SJCRH30 (cell line): ENCODE measurements around the gene PRSS8. TPM values are rescaled to one million over a fixed set of nuclear protein-coding genes. Genes with fewer than 3 reads are reported as not detected.
A peak's percentile ranks its signal among the peaks of the same experiment; 100 is the strongest.
"Not testable (repeated sequence)": the region's sequence is repeated elsewhere in the genome, so short reads cannot be mapped to it uniquely, and the experiment has no call there.

Experiments
- DNase-seq, 2 experiments: peaks; one replicate each; pipeline ENCODE4 v3.0.0-alpha.2; 2015 to 2020
- H3K27ac ChIP-seq: fragments of 250-450 bp; sonication (Bioruptor Pico); 2 replicates; pipeline ENCODE4 v1.5.1; 2020; ENCODE audit warnings: mild to moderate bottlenecking, moderate library complexity
- H3K27me3 ChIP-seq: fragments of 250-450 bp; sonication (Bioruptor Pico); 2 replicates; pipeline ENCODE4 v1.5.1; 2020; ENCODE audit warnings: mild to moderate bottlenecking, moderate library complexity
- H3K36me3 ChIP-seq: fragments of 250-450 bp; sonication (Bioruptor Pico); 2 replicates; pipeline ENCODE4 v1.5.1; 2020; ENCODE audit warnings: mild to moderate bottlenecking, moderate library complexity
- H3K4me1 ChIP-seq: fragments of 250-450 bp; sonication (Bioruptor Pico); 2 replicates; pipeline ENCODE4 v1.5.1; 2020; ENCODE audit warnings: mild to moderate bottlenecking, moderate library complexity
- H3K4me3 ChIP-seq: fragments of 250-450 bp; sonication (Bioruptor Pico); 2 replicates; pipeline ENCODE4 v1.5.1; 2020; ENCODE audit warnings: mild to moderate bottlenecking, moderate library complexity
- H3K9me3 ChIP-seq: fragments of 250-450 bp; sonication (Bioruptor Pico); replicated peaks from 2 replicates; pipeline ENCODE4 v1.5.1; 2020; ENCODE audit warnings: mild to moderate bottlenecking, moderate library complexity
- total RNA-seq: library from RNA; depleted of rRNA; stranded (reverse); fragments of >200 nt; shearing (Covaris generic); gene quantifications from 2 replicates; pipeline ENCODE4 v1.2.3, GENCODE V29; 2014

The PRSS8 gene
- total RNA-seq, 1 experiment from 2014 or later: not detected

DNA sequence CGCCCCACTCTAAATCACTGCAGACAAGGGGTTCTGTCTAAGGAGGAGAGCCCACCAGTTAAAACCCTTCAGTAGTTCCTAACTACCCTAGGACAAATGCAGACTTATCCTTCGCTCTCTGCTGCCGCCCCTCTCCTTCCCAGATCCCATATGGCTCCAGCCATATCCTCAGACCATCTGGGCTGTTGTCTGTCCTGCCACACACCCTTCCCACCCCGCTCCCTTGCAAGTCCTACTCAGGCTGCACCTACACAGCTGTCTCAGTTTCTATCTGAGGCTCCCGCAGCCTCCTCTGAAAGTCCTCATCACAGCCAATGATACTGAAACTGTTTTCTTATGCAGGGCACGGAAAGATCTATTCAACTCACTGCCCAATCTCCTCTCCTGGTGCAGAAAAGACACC lies 28.1 kb downstream of the PRSS8 start:
- Histone ChIP-seq H3K9me3 (no peaks in the 10 kb centered on the region), H3K4me1 (peaks cover 22% of the 10 kb centered on the region), H3K27me3 (no peaks in the 10 kb centered on the region), H3K27ac (no peak overlapping the region), H3K36me3 (peaks cover 23% of the 10 kb centered on the region), H3K4me3 (peak overlapping the region; percentile 80)
- peak in 1 of 2 experiments; percentile 51 for DNase-seq

DNA sequence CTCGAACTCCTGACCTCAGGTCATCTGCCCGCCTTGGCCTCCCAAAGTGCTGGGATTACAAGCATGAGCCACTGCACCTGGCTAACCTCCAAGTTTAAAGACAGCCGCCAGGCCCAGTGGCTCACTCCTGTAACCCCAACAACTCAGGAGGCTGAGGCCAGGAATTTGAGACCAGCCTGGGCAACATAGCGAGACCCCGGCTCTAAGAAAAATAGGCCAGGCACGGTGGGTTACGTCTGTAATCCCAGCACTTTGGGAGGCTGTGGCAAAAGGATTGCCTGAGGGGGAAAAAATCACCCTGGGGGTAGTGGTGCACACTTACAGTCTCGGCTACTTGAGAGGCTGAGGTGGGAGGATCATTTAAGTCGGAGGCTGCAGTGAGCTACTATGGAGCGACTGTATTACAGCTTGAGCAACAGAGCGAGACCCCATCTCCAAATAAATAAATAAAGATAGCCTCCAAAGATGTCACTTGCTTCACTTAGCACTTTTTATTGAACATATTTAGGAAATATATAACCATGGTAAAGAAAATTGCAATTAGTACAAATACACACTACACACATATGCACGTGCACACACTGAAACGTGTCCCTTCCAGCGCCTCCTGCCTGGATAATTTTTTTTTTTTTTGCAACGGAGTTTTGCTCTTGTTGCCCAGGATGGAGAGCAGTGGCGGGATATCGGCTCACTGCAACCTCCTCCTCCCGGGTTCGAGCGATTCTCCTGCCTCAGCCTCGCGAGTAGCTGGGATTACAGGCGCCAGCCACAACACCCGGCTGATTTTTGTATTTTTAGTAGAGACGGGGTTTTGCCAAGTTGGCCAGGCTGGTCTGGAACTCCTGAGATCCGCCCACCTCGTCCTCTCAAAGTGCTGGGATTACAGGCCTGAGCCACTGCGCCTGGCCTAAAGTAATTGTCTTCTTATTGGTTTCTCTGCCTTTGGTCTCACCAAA lies 28.7 kb downstream of the PRSS8 start:
- no peaks in the 10 kb centered on the region for H3K27me3 ChIP-seq
- H3K4me1 ChIP-seq: peaks cover 22% of the 10 kb centered on the region
- H3K4me3 ChIP-seq: no peak overlapping the region
- H3K27ac ChIP-seq: no peak overlapping the region
- no peaks in the 10 kb centered on the region for H3K9me3 ChIP-seq
- peaks cover 16% of the 10 kb centered on the region for H3K36me3 ChIP-seq
- DNase-seq: no peak

DNA sequence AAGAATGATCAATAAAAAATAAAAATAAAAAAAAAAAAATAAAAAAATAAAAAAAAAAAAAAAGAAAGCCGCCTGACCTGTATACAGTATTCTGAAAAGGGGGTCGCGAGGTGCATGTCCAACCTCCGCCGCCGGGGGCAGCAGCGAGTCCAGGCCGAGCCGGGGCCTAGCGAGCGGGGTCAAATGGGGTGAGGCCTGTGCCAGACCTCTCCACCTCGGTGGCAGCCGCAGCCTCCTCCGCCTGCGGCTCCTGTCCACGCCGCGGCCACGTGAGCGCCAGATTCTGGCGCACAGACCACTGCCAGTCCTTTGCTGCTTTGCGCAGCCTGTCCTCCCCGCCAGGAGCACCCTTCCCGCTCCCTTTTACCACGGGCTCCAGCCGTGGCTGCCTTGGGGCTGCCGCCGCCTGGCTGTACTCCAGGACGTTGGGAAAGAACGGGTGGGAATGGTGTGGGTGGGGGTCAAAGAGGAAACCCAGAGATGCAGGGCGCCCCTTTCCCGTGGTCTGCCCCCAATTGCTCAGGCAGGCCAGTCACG lies 29.8 kb downstream of the PRSS8 start:
- peak overlapping the region; percentile 24; the same call in 1 of the 2 replicates for H3K4me3 ChIP-seq
- H3K36me3 ChIP-seq: peaks cover 6% of the 10 kb centered on the region
- no peaks in the 10 kb centered on the region for H3K27me3 ChIP-seq
- peak overlapping the region; percentile 45; the same call in 1 of the 2 replicates for H3K27ac ChIP-seq
- no peaks in the 10 kb centered on the region for H3K9me3 ChIP-seq
- H3K4me1 ChIP-seq: peaks cover 22% of the 10 kb centered on the region
- peak; percentile 66 to 73 for DNase-seq

DNA sequence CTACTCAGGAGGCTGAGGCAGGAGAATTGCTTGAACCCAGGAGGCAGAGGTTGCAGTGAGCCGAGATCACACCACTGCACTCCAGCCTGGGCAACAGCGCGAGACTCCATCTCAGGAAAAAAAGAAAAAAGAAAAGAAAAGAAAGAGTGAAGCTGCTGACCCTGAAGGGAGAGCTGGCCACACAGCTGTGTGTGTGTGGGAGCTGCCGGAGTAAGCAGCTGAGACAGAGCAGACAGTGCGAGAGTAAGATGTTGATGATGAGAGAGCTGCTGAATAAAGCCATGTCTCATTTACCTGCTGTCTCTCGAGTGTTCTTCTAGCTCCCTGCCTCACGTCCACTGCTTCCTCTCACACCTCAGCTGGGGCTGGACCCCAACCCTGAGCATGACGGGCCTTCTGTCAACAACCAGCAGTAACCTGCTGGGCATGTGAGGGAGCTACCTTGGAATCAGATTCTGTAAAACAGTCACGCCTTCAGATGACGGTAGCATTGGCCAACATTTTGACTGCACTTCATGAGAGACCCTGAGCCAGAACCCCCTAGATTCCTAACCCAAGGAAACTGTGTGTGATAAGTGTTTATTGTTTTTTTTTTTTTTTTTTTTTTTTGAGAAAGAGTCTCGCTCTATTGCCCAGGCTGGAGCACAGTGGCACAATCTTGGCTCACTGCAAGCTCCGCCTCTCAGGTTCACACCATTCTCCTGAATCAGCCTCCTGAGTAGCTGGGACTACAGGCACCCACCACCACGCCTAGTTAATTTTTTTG lies 34.5 kb downstream of the PRSS8 start:
- not testable (repeated sequence) for H3K27ac ChIP-seq, H3K4me1 ChIP-seq

DNA sequence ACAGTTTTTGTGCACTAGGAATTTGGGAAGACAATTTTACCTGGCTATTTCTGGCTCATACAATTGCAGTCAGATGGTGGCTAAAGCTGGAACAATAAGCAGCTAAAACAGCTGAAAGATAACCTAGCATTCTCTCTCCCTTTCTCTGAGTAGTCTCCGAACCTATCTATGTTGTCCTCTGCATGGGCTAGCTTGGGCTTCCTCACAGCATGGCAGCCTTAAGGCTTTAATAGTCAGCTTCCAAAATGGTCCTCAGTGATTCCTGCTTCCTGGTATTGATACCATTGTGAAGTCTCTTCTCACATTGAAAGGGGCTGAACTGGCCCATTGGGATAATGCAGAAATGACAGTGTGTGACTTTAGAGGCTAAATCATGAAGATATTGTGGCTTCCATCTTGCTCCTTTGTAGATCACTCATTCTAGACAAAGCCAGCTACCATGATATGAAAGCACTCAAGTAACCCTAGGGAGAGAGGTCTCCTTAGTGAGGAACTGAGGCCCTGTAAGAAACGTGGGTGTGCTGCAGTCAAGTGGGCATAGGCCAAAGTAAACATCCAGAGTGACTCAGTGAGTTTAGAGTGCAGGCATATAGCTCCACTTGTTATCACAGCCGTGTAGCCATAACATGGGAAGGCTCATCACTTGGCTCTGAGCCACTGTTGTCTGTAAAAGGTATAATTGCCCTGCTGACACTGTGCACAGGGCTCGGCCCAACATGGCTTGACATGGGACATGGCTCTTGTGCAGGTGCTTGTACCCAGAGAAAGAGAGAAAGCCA lies 35.5 kb downstream of the PRSS8 start:
- DNase-seq: no peak
- H3K9me3 ChIP-seq: no peaks in the 10 kb centered on the region
- no peaks in the 10 kb centered on the region for H3K4me1 ChIP-seq
- H3K4me3 ChIP-seq: no peak overlapping the region
- H3K27me3 ChIP-seq: no peaks in the 10 kb centered on the region
- H3K36me3 ChIP-seq: no peaks in the 10 kb centered on the region
- no peak overlapping the region for H3K27ac ChIP-seq

More for the DNA sequence above, 34.5 kb downstream of the PRSS8 start:
- DNase-seq, H3K9me3 ChIP-seq, H3K27me3 ChIP-seq, H3K36me3 ChIP-seq, H3K4me3 ChIP-seq: not testable (repeated sequence)

DNA sequence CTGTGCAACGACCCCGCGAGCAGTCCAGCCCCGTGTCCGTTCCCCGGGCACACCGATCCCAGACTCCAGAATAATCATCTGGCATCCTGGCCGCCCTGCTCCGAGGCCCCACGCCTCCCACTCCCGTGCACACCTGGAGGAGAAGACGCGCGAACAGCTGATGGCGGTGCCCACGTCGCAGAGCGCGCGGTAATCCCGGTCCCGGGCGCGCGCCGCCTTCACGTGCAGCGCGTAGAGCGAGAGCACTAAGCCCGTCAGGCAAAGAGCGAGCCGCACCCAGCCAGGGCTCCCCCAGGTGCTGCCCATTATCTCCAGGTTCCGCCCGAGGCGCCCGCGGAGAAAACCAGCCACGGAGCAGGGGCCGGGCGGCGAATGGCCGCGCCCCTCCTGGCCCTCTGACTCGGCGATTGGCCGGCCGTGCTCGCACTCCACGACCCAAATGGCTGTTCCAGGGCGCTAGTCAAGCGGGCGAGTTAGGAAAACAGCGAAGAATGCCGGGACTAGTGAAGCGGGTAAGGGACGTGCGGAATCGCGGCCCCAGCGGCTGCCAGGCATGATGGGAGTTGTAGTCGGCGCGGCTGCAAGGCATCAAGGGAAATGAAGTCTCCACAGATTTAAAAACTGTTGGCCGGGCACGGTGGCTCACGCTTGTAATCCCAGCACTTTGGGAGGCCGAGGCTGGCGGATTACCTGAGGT lies 41.0 kb downstream of the PRSS8 start, which contains the start of gene VKORC1:
Gene VKORC1 (minus strand): TSS at position 374 of the 697 bp plus-strand sequence. CDS start 68 bp downstream, at position 306.
- Histone ChIP-seq H3K36me3 (peaks cover 11% of the 10 kb centered on the region), H3K27ac (peak within 1 kb of the TSS; percentile 49), H3K9me3 (no peaks in the 10 kb centered on the region), H3K4me1 (no peaks in the 10 kb centered on the region), H3K27me3 (no peaks in the 10 kb centered on the region), H3K4me3 (peak within 1 kb of the TSS; percentile 78)
- peak; percentile 96 to 98 for DNase-seq

DNA sequence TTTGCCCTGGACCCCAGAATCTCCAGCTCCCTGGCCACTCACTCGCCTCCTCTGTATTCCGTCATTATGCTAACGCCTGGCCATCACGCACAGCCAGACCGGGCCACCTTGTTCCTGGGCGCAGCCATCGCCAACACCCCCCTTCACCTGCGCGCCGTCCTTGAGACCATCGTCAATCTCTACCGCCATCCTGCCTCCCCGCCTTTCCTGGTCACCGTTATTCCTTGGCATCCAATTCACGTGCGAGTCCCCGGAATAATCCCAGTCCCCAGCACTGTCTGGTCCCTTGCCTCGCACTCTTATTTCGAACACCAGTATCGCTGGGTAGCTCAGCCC lies 41.5 kb downstream of the PRSS8 start:
- no peaks in the 10 kb centered on the region for H3K27me3 ChIP-seq
- peaks cover 11% of the 10 kb centered on the region for H3K36me3 ChIP-seq
- H3K4me1 ChIP-seq: no peaks in the 10 kb centered on the region; the same call in 1 of the 2 replicates
- peak in 1 of 2 experiments; percentile 50 for DNase-seq
- peak overlapping the region; percentile 78 for H3K4me3 ChIP-seq
- H3K9me3 ChIP-seq: no peaks in the 10 kb centered on the region
- H3K27ac ChIP-seq: peak overlapping the region; percentile 49

DNA sequence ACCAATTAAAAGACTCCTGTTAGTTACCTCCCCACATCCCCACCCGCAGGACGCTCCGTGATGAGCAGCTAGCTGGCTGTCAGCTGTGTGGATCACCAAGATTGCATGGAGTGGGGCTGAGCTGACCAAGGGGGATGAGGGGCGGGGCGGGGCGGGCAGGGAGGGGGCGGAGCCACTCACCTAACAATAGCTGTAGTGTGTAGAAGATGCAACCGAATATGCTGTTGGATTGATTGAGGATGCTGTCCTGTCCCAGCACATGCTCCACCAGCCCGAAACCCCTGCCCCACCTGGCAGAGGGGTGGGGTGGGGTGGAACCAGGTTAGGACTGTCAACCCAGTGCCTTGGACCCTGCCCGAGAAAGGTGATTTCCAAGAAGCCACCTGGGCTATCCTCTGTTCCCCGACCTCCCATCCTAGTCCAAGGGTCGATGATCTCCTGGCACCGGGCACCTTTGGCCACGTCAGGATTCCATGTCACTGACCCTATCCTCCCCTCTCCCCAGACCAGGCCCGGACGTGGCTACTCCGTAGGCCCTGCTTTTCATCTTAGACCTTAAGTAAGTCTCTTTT lies 42.3 kb downstream of the PRSS8 start:
- peaks cover 11% of the 10 kb centered on the region for H3K36me3 ChIP-seq
- H3K9me3 ChIP-seq: no peaks in the 10 kb centered on the region
- H3K27ac ChIP-seq: peak overlapping the region; percentile 49
- H3K4me3 ChIP-seq: peak overlapping the region; percentile 78
- DNase-seq: peak; percentile 79 to 87
- peaks cover 7% of the 10 kb centered on the region for H3K4me1 ChIP-seq
- H3K27me3 ChIP-seq: no peaks in the 10 kb centered on the region

DNA sequence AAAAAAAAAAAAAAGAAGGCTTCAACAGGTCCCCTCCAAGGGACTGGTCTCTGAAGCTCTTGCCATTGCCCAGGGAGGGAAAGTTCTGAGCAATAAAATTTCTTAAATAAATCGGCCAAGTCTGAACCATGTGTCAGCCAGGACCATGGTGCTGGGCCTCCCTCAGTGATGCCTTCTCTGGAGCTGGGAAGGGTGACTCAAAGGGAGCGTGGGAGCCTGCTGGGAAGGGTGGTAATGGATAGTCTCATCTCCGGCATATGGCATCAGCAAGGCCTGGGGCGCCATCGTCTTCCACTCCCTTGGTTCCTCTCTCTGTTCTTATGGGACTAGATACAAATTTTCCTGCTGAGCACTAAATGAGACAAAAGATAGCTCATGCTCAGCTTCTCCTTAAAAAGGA lies 43.2 kb downstream of the PRSS8 start:
- Histone ChIP-seq H3K4me1 (peaks cover 15% of the 10 kb centered on the region), H3K36me3 (peaks cover 11% of the 10 kb centered on the region), H3K4me3 (no peak overlapping the region), H3K27ac (no peak overlapping the region), H3K27me3 (no peaks in the 10 kb centered on the region), H3K9me3 (no peaks in the 10 kb centered on the region)
- no peak for DNase-seq

DNA sequence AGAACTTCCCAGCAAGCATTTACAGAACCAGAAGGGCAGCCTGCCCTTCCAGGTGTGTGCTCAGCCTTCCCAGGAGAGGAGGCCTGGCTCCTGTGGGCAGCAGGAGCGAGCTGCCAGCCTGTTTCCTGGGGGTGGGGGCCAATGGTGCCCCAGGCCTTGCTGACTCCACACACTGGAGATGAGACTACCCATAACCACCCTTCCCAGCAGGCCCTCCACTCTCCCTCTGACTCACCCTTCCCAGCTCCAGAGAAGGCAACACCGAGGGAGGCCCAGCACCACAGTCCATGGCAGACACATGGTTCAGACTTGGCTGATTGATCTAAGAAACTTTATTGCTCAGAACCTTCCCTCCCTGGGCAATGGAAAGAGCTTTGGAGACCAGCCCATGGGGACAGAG lies 45.0 kb downstream of the PRSS8 start:
- Histone ChIP-seq H3K36me3 (peaks cover 11% of the 10 kb centered on the region), H3K9me3 (no peaks in the 10 kb centered on the region), H3K4me1 (peaks cover 31% of the 10 kb centered on the region), H3K27me3 (no peaks in the 10 kb centered on the region), H3K4me3 (no peak overlapping the region), H3K27ac (no peak overlapping the region)
- DNase-seq: no peak

DNA sequence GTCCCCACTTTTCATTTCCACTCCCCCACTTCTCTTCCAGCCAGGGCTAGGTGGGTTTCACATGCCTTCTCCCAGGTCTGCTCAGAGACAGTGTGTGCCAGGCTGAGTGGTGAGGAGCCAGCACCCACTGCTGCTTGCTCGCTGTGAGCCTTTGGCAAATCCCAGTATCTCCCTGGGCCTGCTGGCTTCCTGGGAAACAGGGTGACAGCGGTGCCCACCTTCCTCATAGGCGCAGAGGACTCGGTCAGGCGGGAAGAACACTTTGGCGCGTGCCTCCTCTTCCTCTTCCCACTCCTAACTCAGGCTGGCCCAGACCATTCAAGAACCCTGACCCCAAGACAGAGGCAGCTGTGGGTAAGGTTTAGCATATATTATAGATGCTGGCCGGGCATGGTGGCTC lies 46.3 kb downstream of the PRSS8 start:
- Histone ChIP-seq H3K27me3 (no peaks in the 10 kb centered on the region), H3K36me3 (peaks cover 11% of the 10 kb centered on the region), H3K9me3 (no peaks in the 10 kb centered on the region), H3K4me1 (peaks cover 45% of the 10 kb centered on the region), H3K27ac (no peak overlapping the region), H3K4me3 (no peak overlapping the region)
- no peak for DNase-seq

DNA sequence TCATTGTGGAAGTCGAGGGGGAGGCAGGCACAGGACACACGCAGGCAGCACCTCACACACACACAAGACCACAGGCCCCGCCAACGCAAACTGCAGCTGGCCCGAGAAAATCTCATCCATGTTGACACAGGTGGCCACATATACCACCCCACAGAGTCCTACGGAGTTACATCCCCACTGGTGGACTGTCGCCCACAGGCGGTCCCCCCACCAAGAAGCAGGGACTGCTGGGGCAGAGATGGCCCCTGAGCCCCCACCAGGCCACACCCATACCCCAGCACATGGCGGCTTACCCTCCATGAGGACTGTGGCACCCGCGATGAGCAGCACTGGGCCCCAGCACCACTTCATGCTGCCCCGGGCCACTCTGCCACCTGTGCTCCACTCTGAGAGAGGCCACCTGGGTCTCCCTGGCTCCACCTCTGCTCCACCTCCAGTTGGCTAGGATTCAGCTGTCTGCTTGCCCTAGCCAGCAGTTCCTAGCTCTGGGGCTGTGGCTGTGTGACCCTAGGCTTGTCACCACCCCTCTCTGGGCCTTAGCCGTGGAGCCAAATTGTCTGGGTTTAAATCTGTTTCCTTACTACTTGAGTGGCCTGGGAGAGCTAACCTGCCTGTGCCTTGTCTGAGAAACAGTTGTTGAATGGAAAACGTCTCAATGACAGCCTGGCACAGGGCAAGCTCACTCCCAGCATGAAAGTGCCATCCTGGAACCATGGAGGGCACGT lies 46.9 kb downstream of the PRSS8 start, which contains the start of gene PRSS53:
Gene PRSS53 (minus strand): TSS at position 485 of the 725 bp plus-strand sequence. CDS start 134 bp downstream, at position 351.
- no peaks in the 10 kb centered on the region for H3K27me3 ChIP-seq
- H3K36me3 ChIP-seq: peaks cover 15% of the 10 kb centered on the region

DNA sequence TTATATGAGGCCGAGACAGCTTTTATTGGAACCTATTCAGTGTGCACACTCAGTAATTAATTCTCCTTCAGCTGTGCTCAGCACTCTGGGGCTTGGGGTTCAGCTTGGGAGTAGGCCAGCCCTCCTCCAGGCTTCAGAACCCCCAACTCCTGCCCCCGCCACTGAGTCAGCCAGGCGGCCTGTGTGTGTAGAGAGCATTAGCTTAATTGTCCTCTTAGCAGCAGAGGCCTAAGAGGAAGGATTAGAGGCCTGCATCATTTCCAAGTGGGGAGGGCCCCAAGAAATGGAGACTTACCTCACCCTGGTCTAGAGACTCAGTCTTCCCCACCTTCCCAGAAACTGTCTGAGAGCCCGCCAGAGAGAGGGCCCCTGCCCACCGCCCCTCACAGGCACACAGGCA lies 47.6 kb downstream of the PRSS8 start:
- H3K4me3 ChIP-seq: no peak overlapping the region
- peaks cover 15% of the 10 kb centered on the region for H3K36me3 ChIP-seq
- DNase-seq: no peak
- no peaks in the 10 kb centered on the region for H3K9me3 ChIP-seq
- H3K27me3 ChIP-seq: no peaks in the 10 kb centered on the region
- H3K27ac ChIP-seq: no peak overlapping the region; the same call in 1 of the 2 replicates
- peaks cover 49% of the 10 kb centered on the region for H3K4me1 ChIP-seq

More for the DNA sequence above, 46.9 kb downstream of the PRSS8 start, which contains the start of gene PRSS53:
- Histone ChIP-seq H3K4me1 (peaks cover 49% of the 10 kb centered on the region), H3K4me3 (no peak within 1 kb of the TSS), H3K9me3 (no peaks in the 10 kb centered on the region), H3K27ac (no peak within 1 kb of the TSS; the same call in 1 of the 2 replicates)
- DNase-seq: peak in 1 of 2 experiments; percentile 42
